Mucosa of descending colon (tissue), 3 donors: ENCODE measurements around the gene CD79B. TPM values are rescaled to one million over a fixed set of nuclear protein-coding genes. Genes with fewer than 3 reads are reported as not detected.

Experiments
- ATAC-seq: fragments of 200-7000 bp; cut with Tn5 transposase; one replicate; pipeline ENCODE4 v1.9.1; 2020; ENCODE audit warnings: mild to moderate bottlenecking, moderate library complexity
- DNase-seq, 3 donors: peaks; one replicate each; pipeline ENCODE4 v3.0.0-alpha.2; 2020
- H3K36me3 ChIP-seq: fragments of 200-600 bp; one replicate; pipeline ENCODE4 v1.8.0; 2021; ENCODE audit warnings: low read depth, mild to moderate bottlenecking
- H3K4me1 ChIP-seq: fragments of 200-600 bp; one replicate; pipeline ENCODE4 v1.8.0; 2021; ENCODE audit warnings: low read depth, mild to moderate bottlenecking
- H3K4me3 ChIP-seq: fragments of 200-600 bp; one replicate; pipeline ENCODE4 v1.8.0; 2021; ENCODE audit warnings: mild to moderate bottlenecking
- H3K9me3 ChIP-seq: fragments of 200-600 bp; one replicate; pipeline ENCODE4 v1.8.0; 2021; ENCODE audit warnings: mild to moderate bottlenecking
- CTCF ChIP-seq: fragments of 200-600 bp; IDR thresholded peaks from one replicate; pipeline ENCODE4 v1.8.0; 2022; ENCODE audit warnings: antibody characterized with exemption, mild to moderate bottlenecking
- intact Hi-C, 2 donors: fragments of 100-400 bp; cut with DNase I in 1 of 2; cut with micrococcal nuclease in 1 of 2; formaldehyde crosslinking; loops; one replicate each; pipeline versions ENCODE4 v1.11.0 to v1.11.1; 2022; cut with DNase I, micrococcal nuclease
- long read RNA-seq, 2 donors: library from polyadenylated mRNA; unstranded; transcript quantifications; one replicate each; pipeline ENCODE4 v2.0.0, GENCODE V29; 2019 to 2021
- total RNA-seq, 3 donors: library from RNA; stranded (reverse); fragmentation: NEBNext Ultra II Directional in 2 of 3; extraction: Animal tissue kit (Norgen Biotek cat#: 25700) in 2 of 3; gene quantifications; one replicate each; pipeline versions ENCODE4 v1.2.1 to v1.2.4, GENCODE V29; 2021 to 2023
- donor health status: DM: no; HTN: no; CAD: no; lungs with moderate emphysema.
- donor health status: DM: no; HTN: no; CAD: no.
- donor health status: DM: no; HTN: yes; CAD: no.

The CD79B gene
- 1 to 10 TPM in 2 of 3 donors, under 1 TPM in 1; 0.70 to 2.4 (median 1.4) TPM for total RNA-seq
- long read RNA-seq, donor 1, partial matches to known transcripts = 0 of 4 reads
- long read RNA-seq, donor 1, other reads (novel, unspliced or antisense) = 0 of 4 reads
- long read RNA-seq, donor 2, partial matches to known transcripts = 1 of 1 reads
- long read RNA-seq, donor 2, other reads (novel, unspliced or antisense) = 0 of 1 reads

GRCh38 chr17:63931981-63932561, at the start of gene CD79B:
TSS of gene CD79B (minus strand) at chr17:63932331. CDS start at chr17:63932261, 70 bp downstream.
- peak in 2 of 3 donors; percentile 25 to 81 for DNase-seq
- intact Hi-C loops = no loop called here
- H3K4me3 ChIP-seq = no peak within 1 kb of the TSS
- H3K36me3 ChIP-seq = no peaks in the 10 kb centered on the region
- ATAC-seq = peak; percentile 73
- no peaks in the 10 kb centered on the region for H3K9me3 ChIP-seq
- no peak for TF ChIP-seq CTCF
- peaks cover 5% of the 10 kb centered on the region for H3K4me1 ChIP-seq

GRCh38 chr17:63978272-63979200, 46.4 kb upstream of the CD79B start:
- Histone ChIP-seq H3K4me3 (no peak overlapping the region), H3K4me1 (no peaks in the 10 kb centered on the region), H3K9me3 (no peaks in the 10 kb centered on the region), H3K36me3 (no peaks in the 10 kb centered on the region)
- DNase-seq (no peak), ATAC-seq (no peak)
- intact Hi-C loops = no loop called here
- TF ChIP-seq CTCF = no peak

- intact Hi-C loops = no loop called here
- no peaks in the 10 kb centered on the region for H3K4me1 ChIP-seq
- TF ChIP-seq CTCF = no peak
- no peaks in the 10 kb centered on the region for H3K9me3 ChIP-seq
- ATAC-seq (no peak), DNase-seq (no peak)
- H3K36me3 ChIP-seq = no peaks in the 10 kb centered on the region
- H3K4me3 ChIP-seq = no peak overlapping the region
Measured at GRCh38 chr17:63976702-63977101, 44.6 kb upstream of the CD79B start.

GRCh38 chr17:63975541-63976092, 43.5 kb upstream of the CD79B start:
- Histone ChIP-seq H3K4me3 (no peak overlapping the region), H3K36me3 (no peaks in the 10 kb centered on the region), H3K4me1 (no peaks in the 10 kb centered on the region), H3K9me3 (no peaks in the 10 kb centered on the region)
- no peak for DNase-seq
- TF ChIP-seq CTCF = no peak
- intact Hi-C loops = no loop called here
- no peak for ATAC-seq

GRCh38 chr17:63974594-63975192, 42.6 kb upstream of the CD79B start:
- H3K36me3 ChIP-seq = no peaks in the 10 kb centered on the region
- H3K9me3 ChIP-seq = no peaks in the 10 kb centered on the region
- no peak for DNase-seq
- no peak for TF ChIP-seq CTCF
- intact Hi-C loops = no loop called here
- H3K4me3 ChIP-seq = no peak overlapping the region
- ATAC-seq = no peak
- no peaks in the 10 kb centered on the region for H3K4me1 ChIP-seq
